GM18907 (cell line): ENCODE measurements around the gene RAB27B.

Experiments
- ATAC-seq: cut with Tn5 transposase; IDR thresholded peaks from one replicate; pipeline ENCODE4 v1.9.1; 2021; ENCODE audit warnings: mild to moderate bottlenecking, moderate library complexity; ENCODE audit not compliant: unreplicated experiment

The RAB27B gene

GRCh38 chr18:54859667-54860421 lies 31.6 kb downstream of the RAB27B start:
- no peak for ATAC-seq

GRCh38 chr18:54860941-54861340 lies 32.7 kb downstream of the RAB27B start:
- no peak for ATAC-seq

GRCh38 chr18:54867131-54867530 lies 38.9 kb downstream of the RAB27B start:
- ATAC-seq = no peak

- no peak for ATAC-seq
Measured at GRCh38 chr18:54871231-54871630, 43.0 kb downstream of the RAB27B start.

GRCh38 chr18:54872681-54873080 lies 44.4 kb downstream of the RAB27B start:
- ATAC-seq = no peak

GRCh38 chr18:54873884-54874255 lies 45.6 kb downstream of the RAB27B start:
- no peak for ATAC-seq

GRCh38 chr18:54875063-54875462 lies 46.8 kb downstream of the RAB27B start:
- ATAC-seq = no peak

GRCh38 chr18:54877076-54877475 lies 48.8 kb downstream of the RAB27B start:
- ATAC-seq = no peak

GRCh38 chr18:54878159-54878622 lies 49.9 kb downstream of the RAB27B start:
- ATAC-seq = no peak

- no peak for ATAC-seq
Measured at GRCh38 chr18:54878659-54879358, 50.5 kb downstream of the RAB27B start.

- no peak for ATAC-seq
Measured at GRCh38 chr18:54879691-54880090, 51.4 kb downstream of the RAB27B start.

- ATAC-seq = no peak
Measured at GRCh38 chr18:54880395-54881105, 52.3 kb downstream of the RAB27B start.

GRCh38 chr18:54881229-54881768 lies 53.0 kb downstream of the RAB27B start:
- ATAC-seq = no peak

GRCh38 chr18:54882318-54882717 lies 54.0 kb downstream of the RAB27B start:
- no peak for ATAC-seq

GRCh38 chr18:54883816-54884604 lies 55.7 kb downstream of the RAB27B start:
- ATAC-seq = no peak

- ATAC-seq = no peak
Measured at GRCh38 chr18:54888378-54888777, 60.1 kb downstream of the RAB27B start.

GRCh38 chr18:54888933-54889332 lies 60.7 kb downstream of the RAB27B start:
- no peak for ATAC-seq

GRCh38 chr18:54899500-54899899 lies 71.2 kb downstream of the RAB27B start:
- ATAC-seq = no peak

- no peak for ATAC-seq
Measured at GRCh38 chr18:54900290-54900689, 72.0 kb downstream of the RAB27B start.

GRCh38 chr18:54904581-54904980 lies 76.3 kb downstream of the RAB27B start:
- ATAC-seq = no peak

- ATAC-seq = no peak
Measured at GRCh38 chr18:54905629-54906028, 77.4 kb downstream of the RAB27B start.
